OCI-LY3 (cell line): Measurements from ENCODE around the gene PRCD.

Experiments used
- EZH2phosphoT487 ChIP-seq: fragments of 200-600 bp; shearing (Covaris generic); IDR thresholded peaks from 2 replicates; pipeline ENCODE4 v1.6.1; 2018; ENCODE audit warnings: antibody characterized with exemption, mixed run types, low read depth
- TF ChIP-seq, protein P1 (sequence below): fragments of 200-600, 300-600 bp; sonication (generic); IDR thresholded peaks from 2 replicates; pipeline ENCODE4 v1.5.1; 2014; ENCODE audit warnings: antibody characterized with exemption, low read length, low read depth

DNA sequence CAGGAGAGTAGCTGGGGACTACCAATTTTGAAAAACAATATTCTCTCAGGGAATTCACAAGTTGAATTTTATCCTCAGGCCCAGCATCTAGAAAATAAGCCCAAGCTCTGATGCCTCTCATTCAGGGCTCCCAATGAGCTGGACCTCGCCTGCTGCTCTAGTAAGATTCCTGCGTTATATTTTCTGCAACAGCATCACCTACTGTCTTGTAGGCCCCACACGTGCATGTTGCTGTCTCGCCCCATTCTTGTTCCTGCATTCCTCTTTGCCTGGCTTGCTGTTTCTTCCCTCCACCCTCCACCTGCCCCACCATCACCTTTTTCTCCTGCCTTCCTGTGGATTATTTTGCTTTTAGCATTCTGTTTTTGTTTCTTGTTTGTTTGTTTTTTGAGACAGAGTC, 54.1 kb downstream of the PRCD start:
- TF ChIP-seq, protein P1, sequence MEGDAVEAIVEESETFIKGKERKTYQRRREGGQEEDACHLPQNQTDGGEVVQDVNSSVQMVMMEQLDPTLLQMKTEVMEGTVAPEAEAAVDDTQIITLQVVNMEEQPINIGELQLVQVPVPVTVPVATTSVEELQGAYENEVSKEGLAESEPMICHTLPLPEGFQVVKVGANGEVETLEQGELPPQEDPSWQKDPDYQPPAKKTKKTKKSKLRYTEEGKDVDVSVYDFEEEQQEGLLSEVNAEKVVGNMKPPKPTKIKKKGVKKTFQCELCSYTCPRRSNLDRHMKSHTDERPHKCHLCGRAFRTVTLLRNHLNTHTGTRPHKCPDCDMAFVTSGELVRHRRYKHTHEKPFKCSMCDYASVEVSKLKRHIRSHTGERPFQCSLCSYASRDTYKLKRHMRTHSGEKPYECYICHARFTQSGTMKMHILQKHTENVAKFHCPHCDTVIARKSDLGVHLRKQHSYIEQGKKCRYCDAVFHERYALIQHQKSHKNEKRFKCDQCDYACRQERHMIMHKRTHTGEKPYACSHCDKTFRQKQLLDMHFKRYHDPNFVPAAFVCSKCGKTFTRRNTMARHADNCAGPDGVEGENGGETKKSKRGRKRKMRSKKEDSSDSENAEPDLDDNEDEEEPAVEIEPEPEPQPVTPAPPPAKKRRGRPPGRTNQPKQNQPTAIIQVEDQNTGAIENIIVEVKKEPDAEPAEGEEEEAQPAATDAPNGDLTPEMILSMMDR, result no peak
- no peak for TF ChIP-seq EZH2phosphoT487
